ENCODE data around the gene RAP1B.

GRCh38 chr12:68622250-68622649, 11.6 kb downstream of the RAP1B start:
- TF ChIP-seq EZH2 (IDR thresholded peaks at IDR 0.05) (no peak), POLR2AphosphoS5 (IDR thresholded peaks at IDR 0.05; ENCODE audit: borderline replicate concordance, low read depth, low read length) (no peak)

Measured in SK-N-MC (cell line).